GM12874 (cell line): Measurements from ENCODE around the gene CLMP.

Source experiments
- CTCF ChIP-seq: IDR thresholded peaks from 2 replicates; pipeline ENCODE4 v1.5.1; 2011; ENCODE audit warnings: low read depth, mild to moderate bottlenecking, control low read depth, low read length, moderate library complexity; ENCODE audit not compliant: insufficient read depth

Gene CLMP

GRCh38 chr11:123235117-123235655 is 40.1 kb upstream of the CLMP start:
- peak; percentile 46; the same call in 1 of the 2 replicates for TF ChIP-seq CTCF

GRCh38 chr11:123233975-123234334 is 38.9 kb upstream of the CLMP start:
- TF ChIP-seq CTCF, result no peak

GRCh38 chr11:123233280-123233974 is 38.4 kb upstream of the CLMP start:
- TF ChIP-seq CTCF, result no peak

GRCh38 chr11:123231777-123232176 is 36.7 kb upstream of the CLMP start:
- TF ChIP-seq CTCF, result no peak

GRCh38 chr11:123231256-123231655 is 36.2 kb upstream of the CLMP start:
- TF ChIP-seq CTCF, result no peak

- no peak for TF ChIP-seq CTCF
Measured at GRCh38 chr11:123230346-123230745, 35.3 kb upstream of the CLMP start.

- no peak for TF ChIP-seq CTCF
Measured at GRCh38 chr11:123228496-123229163, 33.6 kb upstream of the CLMP start.
